SU-DHL-6 (cell line): ENCODE results near the gene HOXA6.

Experiments used
- H2AFZ ChIP-seq: fragments of 200-600 bp; sonication (generic); 2 replicates; pipeline ENCODE4 v1.6.1; 2014; ENCODE audit warnings: low read depth, mild to moderate bottlenecking, moderate library complexity, mixed read lengths, antibody characterized with exemption, low read length; ENCODE audit not compliant: severe bottlenecking
- H3F3A ChIP-seq: fragments of 200-600 bp; shearing (Covaris generic); 2 replicates; pipeline ENCODE4 v1.6.0; 2016; ENCODE audit warnings: antibody characterized with exemption, mild to moderate bottlenecking; ENCODE audit not compliant: insufficient read depth
- H3K27ac ChIP-seq: fragments of 200-600 bp; sonication (generic); 2 replicates; pipeline ENCODE4 v1.5.1; 2016; ENCODE audit warnings: low read depth, mild to moderate bottlenecking, low read length, moderate library complexity, mixed read lengths
- H3K27me3 ChIP-seq: fragments of 200-600 bp; sonication (generic), shearing (Covaris generic); 2 replicates; pipeline ENCODE4 v1.6.0; 2014; ENCODE audit warnings: mild to moderate bottlenecking, low read length
- H3K36me3 ChIP-seq: fragments of 200-600 bp; sonication (generic); 2 replicates; pipeline ENCODE4 v1.6.1; 2014; ENCODE audit warnings: mild to moderate bottlenecking, low read length, mixed read lengths
- H3K4me2 ChIP-seq: fragments of 300-600, 200-600 bp; shearing (Covaris generic), sonication (generic); 2 replicates; pipeline ENCODE4 v1.6.0; 2014; ENCODE audit warnings: low read length, low read depth, mild to moderate bottlenecking; ENCODE audit not compliant: poor library complexity, severe bottlenecking
- H3K4me3 ChIP-seq: fragments of 200-600 bp; sonication (generic); 2 replicates; pipeline ENCODE4 v1.5.1; 2014; ENCODE audit warnings: antibody characterized with exemption, low read length, mild to moderate bottlenecking, mixed read lengths; ENCODE audit not compliant: insufficient read depth, poor library complexity, severe bottlenecking
- H3K79me2 ChIP-seq: fragments of 200-600 bp; sonication (generic); 2 replicates; pipeline ENCODE4 v1.6.1; 2014; ENCODE audit warnings: mild to moderate bottlenecking, low read length, moderate library complexity; ENCODE audit not compliant: insufficient read depth
- H3K9ac ChIP-seq: fragments of 200-600 bp; sonication (generic); 2 replicates; pipeline ENCODE4 v1.7.0; 2014; ENCODE audit warnings: mild to moderate bottlenecking, low read length
- H3K9me2 ChIP-seq: fragments of 200-600 bp; sonication (generic); replicated peaks from 2 replicates; pipeline ENCODE4 v1.6.1; 2014; ENCODE audit warnings: low read length; ENCODE audit not compliant: insufficient read depth
- H3K9me3 ChIP-seq: fragments of 200-600 bp; sonication (generic); 2 replicates; pipeline ENCODE4 v1.6.1; 2014; ENCODE audit warnings: low read length, mixed read lengths; ENCODE audit not compliant: insufficient read depth
- H4K20me1 ChIP-seq: fragments of 200-600 bp; sonication (generic); 2 replicates; pipeline ENCODE4 v1.6.1; 2014; ENCODE audit warnings: low read depth, mild to moderate bottlenecking, antibody characterized with exemption, low read length, moderate library complexity, mixed read lengths
- EZH2phosphoT487 ChIP-seq: fragments of 200-600 bp; sonication (generic), shearing (Covaris generic); conservative IDR thresholded peaks from 2 replicates; pipeline ENCODE4 v1.6.1; 2018; ENCODE audit warnings: mild to moderate bottlenecking, antibody characterized with exemption, low read length, moderate library complexity, mixed read lengths
- TF ChIP-seq, protein P1 (sequence below): fragments of 200-600 bp; sonication (generic); IDR thresholded peaks from one replicate; pipeline ENCODE4 v1.5.1; 2017; ENCODE audit warnings: antibody characterized with exemption, mild to moderate bottlenecking, low read length, moderate library complexity; ENCODE audit not compliant: insufficient read depth, poor library complexity, severe bottlenecking

Gene HOXA6

DNA sequence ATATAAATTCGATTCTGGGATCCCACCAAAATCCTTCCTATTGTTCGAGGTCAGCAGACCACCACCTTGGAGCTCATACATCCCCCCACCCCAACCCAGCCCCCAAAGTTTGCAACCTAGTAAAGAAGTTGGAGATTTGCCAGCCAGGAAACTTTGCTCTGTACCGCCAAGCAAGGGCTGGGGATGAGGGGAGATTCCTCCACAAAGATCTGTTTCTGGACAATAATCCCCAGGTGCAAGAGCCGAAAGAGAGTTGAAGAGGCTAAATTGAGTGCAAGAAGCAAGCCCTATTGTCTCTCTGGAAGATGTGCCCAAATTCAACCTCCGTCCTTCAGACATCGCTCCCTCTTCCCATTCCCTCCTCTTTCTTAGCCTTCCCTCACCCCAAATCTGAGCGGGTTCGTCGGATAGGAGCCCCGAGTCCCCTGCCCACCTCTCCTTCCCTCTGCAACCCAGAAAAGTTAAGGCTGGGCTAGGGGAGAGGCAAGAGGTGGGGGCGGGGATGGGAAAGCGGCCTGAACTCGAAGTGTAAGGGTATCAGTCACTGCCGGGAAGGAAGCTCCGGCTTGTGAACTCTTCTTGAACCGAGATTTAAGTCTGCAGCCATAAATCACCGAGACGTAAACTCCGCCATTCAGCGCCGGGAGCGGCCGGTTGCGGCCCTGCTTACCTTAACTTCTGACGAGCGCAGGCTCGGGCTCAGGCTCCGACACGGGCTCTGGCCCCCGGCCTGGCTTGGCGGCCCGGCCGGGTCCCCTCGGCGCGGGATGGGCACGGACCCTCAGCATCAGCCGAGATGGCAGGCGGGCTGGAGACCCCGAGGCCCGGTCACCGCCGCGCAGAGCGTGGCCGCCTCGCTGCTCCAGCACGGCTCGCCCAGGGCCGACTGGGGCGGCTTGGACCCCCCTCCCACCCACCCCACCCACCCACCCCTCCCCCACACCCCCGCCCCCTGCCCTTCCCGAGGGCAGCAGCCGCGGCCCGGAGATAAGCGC lies 34.3 kb downstream of the HOXA6 start:
- Histone ChIP-seq H4K20me1 (no peaks in the 10 kb centered on the region), H3K4me2 (no peak overlapping the region), H3K9me2 (no peaks in the 10 kb centered on the region), H3K79me2 (no peaks in the 10 kb centered on the region), H3K9ac (no peak overlapping the region), H3F3A (no peaks in the 10 kb centered on the region), H3K9me3 (no peaks in the 10 kb centered on the region), H3K36me3 (no peaks in the 10 kb centered on the region), H3K27ac (no peak overlapping the region), H2AFZ (no peak overlapping the region), H3K4me3 (no peak overlapping the region), H3K27me3 (no peaks in the 10 kb centered on the region)
- no peak for TF ChIP-seq EZH2phosphoT487
- TF ChIP-seq, protein P1, sequence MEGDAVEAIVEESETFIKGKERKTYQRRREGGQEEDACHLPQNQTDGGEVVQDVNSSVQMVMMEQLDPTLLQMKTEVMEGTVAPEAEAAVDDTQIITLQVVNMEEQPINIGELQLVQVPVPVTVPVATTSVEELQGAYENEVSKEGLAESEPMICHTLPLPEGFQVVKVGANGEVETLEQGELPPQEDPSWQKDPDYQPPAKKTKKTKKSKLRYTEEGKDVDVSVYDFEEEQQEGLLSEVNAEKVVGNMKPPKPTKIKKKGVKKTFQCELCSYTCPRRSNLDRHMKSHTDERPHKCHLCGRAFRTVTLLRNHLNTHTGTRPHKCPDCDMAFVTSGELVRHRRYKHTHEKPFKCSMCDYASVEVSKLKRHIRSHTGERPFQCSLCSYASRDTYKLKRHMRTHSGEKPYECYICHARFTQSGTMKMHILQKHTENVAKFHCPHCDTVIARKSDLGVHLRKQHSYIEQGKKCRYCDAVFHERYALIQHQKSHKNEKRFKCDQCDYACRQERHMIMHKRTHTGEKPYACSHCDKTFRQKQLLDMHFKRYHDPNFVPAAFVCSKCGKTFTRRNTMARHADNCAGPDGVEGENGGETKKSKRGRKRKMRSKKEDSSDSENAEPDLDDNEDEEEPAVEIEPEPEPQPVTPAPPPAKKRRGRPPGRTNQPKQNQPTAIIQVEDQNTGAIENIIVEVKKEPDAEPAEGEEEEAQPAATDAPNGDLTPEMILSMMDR, result no peak

DNA sequence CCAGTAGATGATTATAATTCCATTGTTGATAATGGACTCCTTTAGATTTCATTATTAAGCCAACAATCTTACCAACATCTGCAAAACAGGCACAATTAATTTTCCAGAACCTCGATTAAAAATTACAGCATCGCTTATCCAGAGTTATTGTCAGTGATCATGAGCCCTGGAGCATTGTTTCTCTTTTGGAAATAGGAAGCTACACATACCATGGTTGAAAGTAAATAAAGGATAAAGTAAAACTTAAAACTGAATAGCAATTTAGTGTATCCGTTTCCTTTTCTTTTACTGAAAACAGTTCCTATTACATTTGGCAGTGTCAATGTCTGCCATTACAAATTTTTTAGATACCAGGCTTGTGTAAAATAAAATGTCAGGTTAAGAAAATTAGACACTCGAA lies 35.2 kb downstream of the HOXA6 start:
- Histone ChIP-seq H4K20me1 (no peaks in the 10 kb centered on the region), H3F3A (no peaks in the 10 kb centered on the region), H3K27me3 (no peaks in the 10 kb centered on the region), H3K9ac (no peak overlapping the region), H2AFZ (no peak overlapping the region), H3K27ac (no peak overlapping the region), H3K79me2 (no peaks in the 10 kb centered on the region), H3K4me2 (no peak overlapping the region), H3K36me3 (no peaks in the 10 kb centered on the region), H3K9me3 (no peaks in the 10 kb centered on the region), H3K4me3 (no peak overlapping the region), H3K9me2 (no peaks in the 10 kb centered on the region)
- TF ChIP-seq EZH2phosphoT487, result no peak
- TF ChIP-seq, protein P1, result no peak

- H3K27ac ChIP-seq, result no peak overlapping the region
- no peaks in the 10 kb centered on the region for H3K36me3 ChIP-seq
- H4K20me1 ChIP-seq, result no peaks in the 10 kb centered on the region
- TF ChIP-seq, protein P1, result no peak
- no peak for TF ChIP-seq EZH2phosphoT487
- H3K79me2 ChIP-seq, result no peaks in the 10 kb centered on the region
- no peak overlapping the region for H3K4me3 ChIP-seq
- H3K9me3 ChIP-seq, result no peaks in the 10 kb centered on the region
- H3K4me2 ChIP-seq, result no peak overlapping the region
- no peak overlapping the region for H3K9ac ChIP-seq
- H3K9me2 ChIP-seq, result no peaks in the 10 kb centered on the region
- no peak overlapping the region for H2AFZ ChIP-seq
- no peaks in the 10 kb centered on the region for H3K27me3 ChIP-seq
- no peaks in the 10 kb centered on the region for H3F3A ChIP-seq
Observed at GRCh38 chr7:27111751-27112277, 35.8 kb downstream of the HOXA6 start.
